Posterior vena cava (tissue), 2 donors: ENCODE measurements around the gene NOSIP. TPM values are rescaled to one million over a fixed set of nuclear protein-coding genes. Genes with fewer than 3 reads are reported as not detected.

Experiments used
- DNase-seq: peaks from one replicate; pipeline ENCODE4 v3.0.0-alpha.2; 2020; ENCODE audit warnings: low spot score
- intact Hi-C, 2 donors: fragments of 100-400 bp; cut with DNase I; formaldehyde crosslinking; loops; one replicate each; pipeline versions ENCODE4 v1.14.1 to v1.14.2; 2022 to 2023
- total RNA-seq, 2 donors: library from RNA; stranded (reverse); fragmentation: NEBNext Ultra II Directional; extraction: Animal tissue kit (Norgen Biotek cat#: 25700); gene quantifications; one replicate each; pipeline ENCODE4 v1.2.1, GENCODE V29; 2021
- donor health status: DM: yes; HTN: yes; CAD: no.
- donor health status: DM: yes; HTN: yes; CAD: no.

The NOSIP gene
- total RNA-seq, 2 donors from 2014 or later: 35.8 to 36.0 TPM

DNA sequence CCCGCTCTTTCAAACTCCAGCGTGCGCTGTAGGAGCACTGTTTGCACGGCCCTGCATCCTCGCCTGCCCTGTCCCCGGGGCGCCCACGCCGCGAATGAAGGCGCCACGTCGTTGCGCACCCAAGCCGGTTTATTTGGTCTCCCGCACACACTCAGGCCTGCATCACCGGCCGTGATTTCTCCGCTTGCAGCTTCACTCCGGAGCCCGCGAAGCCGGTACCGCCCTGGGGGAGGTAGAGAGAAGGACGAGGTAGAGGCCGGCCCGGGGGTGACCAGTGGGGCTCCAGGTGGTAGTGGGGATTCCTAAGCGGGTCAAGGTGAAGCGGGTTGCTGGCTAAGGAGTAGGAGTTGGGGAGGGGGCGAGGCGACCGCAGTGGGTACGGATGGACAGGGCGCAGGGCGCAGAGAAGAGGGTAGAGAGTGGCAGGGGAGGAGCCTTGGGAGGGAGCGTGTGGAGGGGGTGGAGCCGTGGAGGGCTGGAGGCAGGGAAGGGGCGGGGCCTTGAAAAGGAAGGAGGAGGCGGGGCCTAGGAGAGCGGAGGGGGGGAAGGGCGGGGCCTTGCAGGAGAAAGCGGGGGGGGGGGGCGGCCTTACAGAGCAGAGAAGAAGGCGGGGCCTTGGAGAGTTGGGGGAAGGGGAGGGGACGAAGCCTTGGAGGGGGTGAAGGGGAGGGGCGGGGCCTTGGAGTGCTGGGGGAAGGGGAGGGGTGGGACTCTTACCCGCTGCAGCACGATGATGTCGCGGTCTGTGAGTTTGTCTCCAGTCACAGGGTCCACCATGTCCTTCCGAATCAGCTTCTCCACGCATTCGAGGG lies 24.6 kb downstream of the NOSIP start:
- DNase-seq: peak; percentile 90
- intact Hi-C loops: no loop called here

DNA sequence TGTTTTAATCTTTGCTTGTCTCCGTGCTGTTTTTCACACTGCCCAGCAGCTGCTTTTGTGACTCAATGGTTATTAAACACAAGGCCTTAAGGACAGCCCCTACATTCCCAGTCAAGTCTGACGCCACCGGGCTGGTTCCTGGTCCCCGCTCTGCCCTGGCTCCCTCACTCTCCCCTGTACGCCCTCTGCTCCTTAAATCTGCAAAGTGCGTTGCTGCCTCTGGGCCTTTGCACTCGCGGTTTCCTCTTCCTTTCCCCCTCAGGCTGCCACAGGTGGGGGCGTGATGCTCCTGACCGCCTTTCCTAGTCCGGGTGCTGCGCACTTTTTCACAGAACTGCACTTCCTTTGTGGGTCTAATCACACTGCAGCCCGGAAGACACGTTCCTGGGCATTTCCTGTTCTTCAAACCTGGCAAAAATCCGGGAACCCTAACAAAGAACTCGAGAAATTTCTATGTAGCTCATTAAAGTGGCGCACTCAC lies 25.6 kb downstream of the NOSIP start:
- no peak for DNase-seq
- intact Hi-C loops: no loop called here

DNA sequence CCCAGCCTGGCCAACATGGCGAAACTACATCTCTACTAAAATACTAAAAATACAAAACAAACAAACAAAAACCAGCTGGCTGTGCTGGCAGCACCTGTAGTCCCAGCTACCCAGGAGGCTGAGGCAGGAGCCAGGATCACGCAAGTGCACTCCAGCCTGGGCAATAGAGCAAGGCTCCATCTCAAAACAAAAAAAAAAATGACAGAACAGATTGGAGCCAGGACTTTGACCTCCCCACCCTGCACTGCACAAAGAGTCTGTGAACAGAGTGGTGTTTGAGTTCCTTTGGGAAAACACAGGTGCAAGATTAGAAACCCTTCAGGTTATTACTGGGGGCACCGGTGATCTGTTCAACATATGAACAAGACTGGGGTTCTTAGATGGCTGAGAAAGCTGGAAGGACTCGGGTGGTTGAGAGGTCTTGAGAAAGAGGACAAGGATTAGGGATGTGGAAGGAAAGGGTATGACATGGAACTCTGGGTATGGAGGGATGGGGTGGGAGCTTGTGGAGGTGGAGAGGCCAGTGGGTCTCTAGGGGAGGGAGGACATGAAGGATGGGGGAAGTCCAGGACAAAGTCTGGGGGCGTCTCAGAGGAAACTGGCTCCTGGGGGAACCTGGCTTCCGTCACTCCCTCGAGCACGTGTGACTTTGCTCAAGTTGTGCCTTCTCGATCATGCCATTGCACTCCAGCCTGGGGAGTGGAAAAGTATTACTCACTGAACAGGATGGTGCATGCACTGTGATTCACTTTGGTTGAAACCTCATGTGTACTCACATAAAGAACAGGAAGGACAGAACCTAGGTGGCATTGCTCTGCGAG lies 26.7 kb downstream of the NOSIP start:
- intact Hi-C loops: no loop called here
- no peak for DNase-seq

DNA sequence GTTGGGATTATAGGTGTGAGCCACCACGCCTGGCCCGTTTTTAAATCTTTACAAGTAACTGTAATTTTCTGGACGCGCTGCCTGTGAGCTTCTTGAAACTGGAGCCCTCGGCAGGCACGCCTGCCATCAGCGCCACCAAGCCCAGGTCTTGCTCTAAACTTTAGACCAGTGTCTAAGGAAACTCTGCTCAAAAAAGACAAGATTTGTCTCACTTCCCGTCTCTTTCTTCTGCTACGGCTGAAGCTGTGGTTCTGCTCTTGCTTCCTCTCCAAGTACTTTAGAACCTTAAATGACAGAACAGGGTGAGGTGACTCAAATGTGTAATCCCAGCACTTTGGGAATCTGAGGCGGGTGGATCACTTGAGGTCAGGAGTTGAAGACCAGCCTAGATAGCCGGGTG lies 27.6 kb downstream of the NOSIP start:
- intact Hi-C loops: no loop called here
- no peak for DNase-seq

DNA sequence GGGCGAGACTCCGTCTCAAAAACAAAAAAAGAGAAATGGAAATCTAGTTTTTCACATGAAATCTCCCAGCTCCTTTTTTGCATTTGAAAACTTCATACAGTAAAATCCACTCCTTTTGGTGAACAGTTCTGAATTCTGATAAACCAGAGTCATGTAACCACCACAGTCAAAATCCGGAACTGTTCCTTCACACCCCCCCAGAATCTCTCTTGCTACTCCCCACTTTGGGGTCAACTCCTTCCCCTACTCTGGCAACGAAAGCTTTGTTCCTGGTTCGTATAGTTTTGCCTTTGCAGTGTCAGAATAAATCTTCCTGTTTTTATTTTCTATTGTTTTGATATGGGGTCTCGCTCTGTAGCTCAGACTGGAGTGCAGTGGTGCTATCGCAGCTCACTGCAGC lies 28.8 kb downstream of the NOSIP start:
- intact Hi-C loops: no loop called here
- DNase-seq: no peak

DNA sequence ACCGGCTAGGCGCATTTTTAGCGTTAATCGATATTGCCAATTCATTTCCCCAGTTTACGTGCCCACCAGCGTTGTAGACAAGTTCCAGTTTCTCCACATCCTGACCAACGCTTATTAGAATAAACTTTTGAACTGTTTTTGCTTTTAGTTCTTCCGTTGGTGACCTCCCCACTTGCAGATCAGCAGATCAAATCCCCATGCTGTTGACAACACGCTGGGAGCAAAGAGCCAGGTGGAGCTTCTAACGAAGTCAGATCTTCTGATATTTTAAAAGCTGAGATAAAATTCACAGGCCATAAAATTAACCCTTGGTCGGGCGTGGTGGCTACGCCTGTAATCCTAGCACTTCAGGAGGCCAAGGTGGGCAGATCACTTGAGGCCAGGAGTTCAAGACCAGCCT lies 31.3 kb downstream of the NOSIP start:
- DNase-seq: no peak

DNA sequence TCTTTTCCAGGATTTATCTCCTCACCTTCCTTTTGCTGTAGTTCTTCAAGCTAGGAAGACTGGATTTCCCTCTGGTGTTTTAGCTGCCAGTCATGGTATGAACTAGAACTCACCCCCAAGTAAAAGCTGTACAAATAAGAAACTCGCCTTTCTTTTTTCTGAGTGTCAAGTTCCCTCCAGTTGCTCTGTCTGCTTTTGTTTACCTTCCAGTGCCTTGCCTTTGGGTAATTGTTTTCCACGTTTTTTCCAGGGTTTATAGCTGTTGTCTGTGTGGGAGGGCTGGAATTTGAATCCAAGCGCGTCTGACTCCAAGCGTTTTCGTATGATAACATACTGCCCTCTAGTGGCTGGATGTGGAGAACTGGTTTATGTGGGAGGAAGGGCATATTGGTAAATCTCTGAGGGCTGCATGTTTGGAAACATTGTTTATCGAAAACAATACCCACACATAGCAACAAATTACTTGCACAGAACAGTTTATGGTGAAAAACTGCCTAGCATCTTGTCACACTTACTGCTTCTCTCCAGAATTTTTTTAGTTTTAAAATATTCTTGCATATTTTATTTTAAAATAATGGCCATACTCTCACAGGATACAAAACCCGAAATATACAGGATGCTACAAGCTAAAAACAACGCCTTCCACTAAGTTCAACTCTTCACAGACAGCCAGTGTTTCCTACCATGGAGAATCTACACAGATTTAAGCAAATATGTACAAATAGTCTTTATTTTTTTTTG lies 33.4 kb downstream of the NOSIP start:
- DNase-seq: no peak

More for the DNA sequence above, 31.3 kb downstream of the NOSIP start:
- intact Hi-C loops: no loop called here

DNA sequence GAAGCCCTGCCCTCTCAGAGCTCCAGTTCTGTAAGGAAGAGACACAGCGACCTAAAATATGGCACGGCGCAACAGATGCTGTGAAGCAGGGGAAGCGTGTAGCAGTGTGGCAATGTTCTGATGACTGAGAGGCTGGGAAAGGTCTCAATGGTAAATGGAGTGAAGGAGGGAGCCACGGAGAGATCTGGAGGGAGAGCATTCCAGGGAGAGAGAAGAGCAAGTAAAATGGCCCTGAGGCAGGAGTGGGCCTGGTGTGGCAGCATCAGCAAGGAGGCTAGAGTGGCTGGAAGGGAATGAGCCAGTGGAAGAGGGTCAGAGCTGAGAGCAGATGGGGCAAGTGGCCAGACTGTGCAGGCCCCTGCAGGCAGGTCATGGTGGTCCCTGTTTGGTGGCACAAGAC lies 36.2 kb downstream of the NOSIP start:
- no peak for DNase-seq
- intact Hi-C loops: no loop called here

More for the DNA sequence above, 33.4 kb downstream of the NOSIP start:
- intact Hi-C loops: no loop called here

DNA sequence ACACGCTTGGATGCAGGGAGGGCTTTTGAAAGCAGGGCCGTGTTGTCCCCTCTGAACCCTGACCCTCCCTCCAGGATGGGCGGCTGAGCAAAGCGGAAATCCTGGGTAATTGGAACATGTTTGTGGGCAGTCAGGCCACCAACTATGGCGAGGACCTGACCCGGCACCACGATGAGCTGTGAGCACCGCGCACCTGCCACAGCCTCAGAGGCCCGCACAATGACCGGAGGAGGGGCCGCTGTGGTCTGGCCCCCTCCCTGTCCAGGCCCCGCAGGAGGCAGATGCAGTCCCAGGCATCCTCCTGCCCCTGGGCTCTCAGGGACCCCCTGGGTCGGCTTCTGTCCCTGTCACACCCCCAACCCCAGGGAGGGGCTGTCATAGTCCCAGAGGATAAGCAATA lies 37.3 kb downstream of the NOSIP start:
- no peak for DNase-seq
- intact Hi-C loops: no loop called here

DNA sequence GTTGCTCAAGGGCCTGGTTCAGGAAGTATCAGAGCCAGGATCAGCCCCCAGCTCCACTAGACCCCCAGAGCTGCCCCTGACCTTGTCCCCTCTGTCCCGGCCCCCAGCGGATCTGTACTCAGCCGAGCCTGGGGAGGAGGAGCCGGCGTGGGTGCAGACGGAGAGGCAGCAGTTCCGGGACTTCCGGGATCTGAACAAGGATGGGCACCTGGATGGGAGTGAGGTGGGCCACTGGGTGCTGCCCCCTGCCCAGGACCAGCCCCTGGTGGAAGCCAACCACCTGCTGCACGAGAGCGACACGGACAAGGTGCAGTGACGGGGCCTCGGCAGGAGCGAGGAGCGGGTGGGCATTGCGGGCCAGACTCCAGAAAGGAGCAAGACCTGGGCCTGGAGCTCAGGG lies 37.9 kb downstream of the NOSIP start:
- intact Hi-C loops: no loop called here
- DNase-seq: no peak

DNA sequence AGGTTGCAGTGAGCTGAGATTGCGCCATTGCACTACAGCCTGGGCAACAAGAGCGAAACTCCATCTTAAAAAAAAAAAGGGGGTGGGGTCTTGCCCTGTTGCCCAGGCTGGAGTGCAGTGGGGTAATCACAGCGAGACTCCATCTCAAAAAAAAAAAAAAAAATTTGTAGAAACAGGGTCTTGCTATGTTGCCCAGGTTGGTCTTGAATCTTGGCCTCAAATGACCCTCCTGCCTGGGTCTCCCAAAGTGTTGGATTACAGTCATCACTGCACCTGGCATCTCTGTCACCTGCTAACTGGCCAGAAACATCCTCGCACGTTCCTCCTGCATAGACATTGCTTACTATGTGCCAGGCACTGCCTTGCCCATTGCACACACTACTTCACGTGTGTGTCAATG lies 38.4 kb downstream of the NOSIP start:
- no peak for DNase-seq
- intact Hi-C loops: no loop called here

DNA sequence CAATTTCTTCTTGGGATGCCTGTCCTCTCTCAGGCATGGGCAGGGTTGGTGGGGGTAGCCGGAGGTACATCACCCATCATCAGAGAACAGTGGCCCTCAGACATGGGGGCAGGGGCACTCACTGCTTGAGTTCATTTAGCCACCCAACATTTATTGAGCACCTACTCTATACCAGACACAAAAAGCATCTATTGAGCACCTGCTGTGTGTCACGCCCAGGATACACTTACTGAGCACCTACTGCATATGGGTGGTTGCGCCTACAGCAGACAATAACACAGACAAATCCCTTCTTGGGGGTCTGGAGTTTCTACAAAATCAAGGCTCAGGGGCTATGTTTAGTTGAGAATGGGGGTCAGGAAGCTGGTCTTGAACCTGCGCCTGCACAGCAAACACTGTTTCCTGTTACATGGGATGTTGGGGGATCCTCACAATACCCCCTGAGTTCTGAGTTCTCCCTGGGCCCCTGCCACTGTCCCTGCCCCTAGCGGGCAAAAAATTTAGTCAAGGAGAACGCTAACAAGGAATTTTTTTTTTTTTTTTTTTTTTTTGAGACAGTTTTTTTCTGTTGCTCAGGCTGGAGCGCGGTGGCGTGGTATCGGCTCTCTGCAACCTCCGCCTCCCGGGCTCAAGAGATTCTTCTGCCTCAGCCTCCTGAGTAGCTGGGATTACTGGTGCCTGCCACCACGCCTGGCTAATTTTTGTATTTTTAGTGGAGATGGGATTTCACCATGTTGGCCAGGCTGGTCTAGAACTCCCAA lies 41.0 kb downstream of the NOSIP start:
- no peak for DNase-seq
- intact Hi-C loops: no loop called here

DNA sequence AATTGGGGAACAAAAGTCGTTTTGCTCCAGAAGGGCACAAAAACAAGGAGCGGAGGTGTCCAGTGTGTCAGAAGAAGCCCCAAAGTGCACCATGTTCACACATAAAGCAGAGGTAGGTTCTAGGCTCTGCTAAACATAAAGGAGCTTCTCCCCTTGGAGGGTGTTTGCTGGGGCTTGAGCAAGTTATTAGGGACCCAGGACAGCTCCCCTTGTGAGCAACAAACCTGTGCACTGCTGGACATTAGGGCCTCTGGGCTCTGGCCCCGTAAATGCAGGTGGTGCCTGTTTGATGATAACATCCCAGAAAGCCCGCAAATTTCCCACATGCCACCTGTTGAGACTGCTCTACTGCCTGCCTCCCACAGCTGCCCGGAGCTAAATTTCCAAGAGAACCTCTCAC lies 41.7 kb downstream of the NOSIP start:
- DNase-seq: no peak
- intact Hi-C loops: no loop called here

DNA sequence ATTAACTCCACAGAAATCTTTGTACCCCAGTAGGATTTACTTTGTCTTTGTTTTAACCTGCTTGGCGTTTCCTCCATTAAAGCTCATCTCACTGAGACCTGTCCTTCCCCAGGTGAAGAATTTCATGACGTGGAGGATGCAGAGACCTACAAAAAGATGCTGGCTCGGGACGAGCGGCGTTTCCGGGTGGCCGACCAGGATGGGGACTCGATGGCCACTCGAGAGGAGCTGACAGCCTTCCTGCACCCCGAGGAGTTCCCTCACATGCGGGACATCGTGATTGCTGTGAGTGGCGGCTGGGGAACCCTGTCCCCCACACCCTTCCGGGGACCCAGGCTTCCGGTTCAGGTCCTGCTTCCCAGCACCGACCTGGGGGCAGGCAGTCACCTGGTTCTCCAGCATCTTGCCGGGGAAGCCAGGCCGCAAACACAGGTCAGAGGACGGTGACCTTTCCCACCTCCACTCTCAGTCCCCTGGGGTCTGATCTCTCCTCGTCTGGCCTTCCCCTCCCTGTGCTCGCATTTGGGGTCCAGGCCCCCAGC lies 43.4 kb downstream of the NOSIP start:
- intact Hi-C loops: no loop called here
- no peak for DNase-seq

DNA sequence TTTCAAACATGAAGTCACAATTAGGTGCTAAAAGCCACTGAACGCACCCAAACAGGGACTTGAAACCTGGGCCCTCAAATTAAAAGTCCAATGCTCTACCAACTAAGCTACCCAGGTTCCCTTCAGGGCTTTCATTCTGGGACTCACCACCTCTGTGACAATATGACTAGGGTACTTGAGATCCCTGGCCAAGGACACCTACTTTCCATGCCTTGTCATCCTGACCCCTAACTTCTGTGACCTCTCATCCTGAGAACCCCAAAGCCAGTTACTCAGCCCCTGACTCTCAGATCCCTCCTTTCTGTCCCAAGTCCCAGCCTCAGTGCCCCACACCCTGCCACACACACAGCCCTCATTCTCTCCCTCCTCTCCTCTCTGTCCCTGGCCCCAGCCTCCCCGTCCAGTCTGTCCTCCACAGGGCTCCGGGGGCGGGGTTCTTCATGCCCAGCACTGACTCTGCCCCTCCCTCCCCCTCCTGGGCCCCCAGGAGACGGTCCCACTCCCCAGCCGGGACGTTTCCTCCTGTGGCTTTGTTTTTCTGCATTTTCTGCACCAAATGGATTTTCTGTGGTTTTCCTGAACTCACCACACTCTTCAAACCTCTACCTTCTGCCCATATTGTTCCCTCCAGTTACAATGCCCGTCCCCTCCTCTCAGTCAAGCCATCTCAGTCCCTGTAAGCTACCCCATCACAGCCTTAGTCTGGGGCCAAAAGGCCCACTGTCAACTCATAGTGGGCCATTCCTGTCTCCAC lies 45.5 kb downstream of the NOSIP start:
- no peak for DNase-seq
- intact Hi-C loops: no loop called here

DNA sequence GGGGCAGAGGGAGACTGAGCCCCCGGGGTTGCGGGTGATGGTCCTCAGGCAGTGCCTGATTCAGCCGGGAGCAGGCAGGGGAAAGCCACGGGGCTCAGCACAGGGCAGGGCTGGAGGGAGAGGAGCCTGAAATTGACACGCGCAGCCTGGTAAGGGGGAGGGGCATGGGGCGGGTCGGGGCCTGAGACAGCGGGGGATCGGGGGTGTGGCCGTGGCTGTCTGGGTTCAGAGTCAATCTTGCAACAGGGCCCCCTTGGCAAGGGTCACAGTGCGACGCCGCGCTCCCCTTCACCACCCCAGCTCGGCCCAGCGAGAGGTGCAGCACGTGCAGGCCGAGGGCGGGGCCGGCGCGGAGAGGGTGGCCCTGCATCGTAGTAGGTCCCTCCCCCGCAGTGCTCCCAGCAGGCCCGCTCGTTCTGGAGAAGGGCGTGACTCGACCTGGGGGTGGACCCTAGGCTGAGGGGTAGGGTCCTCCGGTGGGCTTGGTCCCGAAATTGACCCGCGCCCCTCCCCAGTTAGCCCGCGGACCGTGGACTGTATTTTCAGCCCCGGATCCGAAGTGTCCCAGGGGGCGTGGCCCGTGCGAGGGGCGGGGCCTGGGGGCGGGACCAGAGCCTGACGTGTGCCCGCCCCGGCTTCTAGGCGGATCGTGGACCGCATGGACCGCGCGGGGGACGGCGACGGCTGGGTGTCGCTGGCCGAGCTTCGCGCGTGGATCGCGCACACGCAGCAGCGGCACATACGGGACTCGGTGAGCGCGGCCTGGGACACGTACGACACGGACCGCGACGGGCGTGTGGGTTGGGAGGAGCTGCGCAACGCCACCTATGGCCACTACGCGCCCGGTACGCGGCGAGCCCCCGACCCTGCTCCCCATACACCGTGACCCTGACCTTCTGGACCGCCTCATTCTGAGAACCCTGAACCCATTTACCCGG lies 46.5 kb downstream of the NOSIP start:
- intact Hi-C loops: no loop called here
- DNase-seq: peak; percentile 92

DNA sequence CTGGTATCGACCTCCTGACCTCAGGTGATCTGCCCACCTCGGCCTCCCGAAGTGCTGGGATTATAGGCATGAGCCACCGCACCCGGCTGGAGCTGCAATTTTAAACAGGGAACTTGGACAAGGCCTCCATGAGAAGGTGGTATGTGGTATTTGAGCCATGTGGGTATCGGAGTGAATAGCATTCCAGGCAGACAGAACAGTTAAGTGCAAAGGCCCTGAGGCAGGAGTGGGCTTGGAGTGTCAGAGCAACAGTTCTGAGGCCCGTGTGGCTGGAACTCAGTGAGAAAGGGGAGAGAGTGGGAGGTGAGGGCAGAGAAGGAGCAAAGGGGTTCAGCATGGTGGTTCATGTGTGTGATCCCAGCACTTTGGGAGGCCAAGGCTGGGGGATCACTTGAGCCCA lies 49.6 kb downstream of the NOSIP start:
- intact Hi-C loops: no loop called here
- no peak for DNase-seq
